Skeletal muscle cell (primary cell): ENCODE results near the gene RANBP10.
"Not testable (repeated sequence)": the region's sequence is repeated elsewhere in the genome, so short reads cannot be mapped to it uniquely, and the experiment has no call there.

Experiments
- DNase-seq: peaks from one replicate; pipeline ENCODE4 v3.0.0-alpha.2; 2010; ENCODE audit warnings: low read depth
- H3K4me3 ChIP-seq: 2 replicates; pipeline ENCODE4 v1.5.1; 2011; ENCODE audit warnings: low read depth, mild to moderate bottlenecking, control low read depth, low read length, moderate library complexity

RANBP10 gene

GRCh38 chr16:67758966-67759365 lies 47.4 kb downstream of the RANBP10 start:
- DNase-seq = no peak
- no peak overlapping the region for H3K4me3 ChIP-seq

GRCh38 chr16:67758006-67758405 lies 48.4 kb downstream of the RANBP10 start:
- H3K4me3 ChIP-seq = no peak overlapping the region
- no peak for DNase-seq

- no peak for DNase-seq
- H3K4me3 ChIP-seq = no peak overlapping the region
These were observed 53.7 kb downstream of the RANBP10 start for GRCh38 chr16:67752641-67753040.

- not testable (repeated sequence) for H3K4me3 ChIP-seq, DNase-seq
These were observed 55.0 kb downstream of the RANBP10 start for GRCh38 chr16:67751331-67751730.

- no peak overlapping the region for H3K4me3 ChIP-seq
- no peak for DNase-seq
These were observed 55.9 kb downstream of the RANBP10 start for GRCh38 chr16:67750466-67750865.

- H3K4me3 ChIP-seq = no peak overlapping the region
- DNase-seq = no peak
These were observed 56.8 kb downstream of the RANBP10 start for GRCh38 chr16:67749436-67750078.

GRCh38 chr16:67748834-67749233 lies 57.5 kb downstream of the RANBP10 start:
- DNase-seq = no peak
- no peak overlapping the region for H3K4me3 ChIP-seq

GRCh38 chr16:67746846-67747245 lies 59.5 kb downstream of the RANBP10 start:
- no peak overlapping the region for H3K4me3 ChIP-seq
- no peak for DNase-seq

- no peak overlapping the region for H3K4me3 ChIP-seq
- DNase-seq = no peak
These were observed 65.2 kb downstream of the RANBP10 start for GRCh38 chr16:67741118-67741517.

GRCh38 chr16:67740391-67740790 lies 66.0 kb downstream of the RANBP10 start:
- no peak for DNase-seq
- H3K4me3 ChIP-seq = no peak overlapping the region

GRCh38 chr16:67736858-67737257 lies 69.5 kb downstream of the RANBP10 start:
- no peak overlapping the region for H3K4me3 ChIP-seq
- DNase-seq = no peak

- DNase-seq = no peak
- H3K4me3 ChIP-seq = no peak overlapping the region
These were observed 71.6 kb downstream of the RANBP10 start for GRCh38 chr16:67734731-67735201.

- no peak overlapping the region for H3K4me3 ChIP-seq
- no peak for DNase-seq
These were observed 72.5 kb downstream of the RANBP10 start for GRCh38 chr16:67733734-67734470.

- DNase-seq = no peak
- H3K4me3 ChIP-seq = no peak overlapping the region
These were observed 74.6 kb downstream of the RANBP10 start for GRCh38 chr16:67731753-67732095.

- DNase-seq = no peak
These were observed 75.1 kb downstream of the RANBP10 start for GRCh38 chr16:67731071-67731752.

GRCh38 chr16:67730326-67730725 lies 76.0 kb downstream of the RANBP10 start:
- no peak for DNase-seq
- no peak overlapping the region for H3K4me3 ChIP-seq

More at GRCh38 chr16:67731071-67731752, 75.1 kb downstream of the RANBP10 start:
- H3K4me3 ChIP-seq = no peak overlapping the region

- no peak overlapping the region for H3K4me3 ChIP-seq
- no peak for DNase-seq
These were observed 76.6 kb downstream of the RANBP10 start for GRCh38 chr16:67729636-67730248.

GRCh38 chr16:67727521-67728485 lies 78.6 kb downstream of the RANBP10 start:
- DNase-seq = no peak
- no peak overlapping the region for H3K4me3 ChIP-seq
